ENCODE data around the gene IQGAP2.

- TF ChIP-seq CTCF (IDR thresholded peaks at IDR 0.05; ENCODE audit: insufficient read depth, low read length, poor library complexity, severe bottlenecking) (no peak), EZH2phosphoT487 (conservative IDR thresholded peaks at IDR 0.05; ENCODE audit: low read length) (no peak)
Observed at GRCh38 chr5:76475385-76475784, 72.3 kb downstream of the IQGAP2 start.

Measured in SU-DHL-6 (cell line).